H9 (cell line): ENCODE measurements around the gene PRSS1. TPM values are rescaled to one million over a fixed set of nuclear protein-coding genes. Genes with fewer than 3 reads are reported as not detected.
"Not testable (repeated sequence)": the region's sequence is repeated elsewhere in the genome, so short reads cannot be mapped to it uniquely, and the experiment has no call there.

Experiments
- DNase-seq: peaks from one replicate; pipeline ENCODE4 v3.0.0-alpha.2; 2017
- H2AFZ ChIP-seq: one replicate; pipeline ENCODE4 v1.6.1; 2013; ENCODE audit warnings: mild to moderate bottlenecking, low read length, control low read depth, moderate library complexity
- H2AK5ac ChIP-seq: 2 replicates; pipeline ENCODE4 v1.6.1; 2013; ENCODE audit warnings: low read length, control low read depth, mixed read lengths; ENCODE audit not compliant: insufficient read length
- H2BK120ac ChIP-seq: one replicate; pipeline ENCODE4 v1.6.1; 2013; ENCODE audit warnings: low read depth, mild to moderate bottlenecking, low read length, control low read depth, inconsistent platforms; ENCODE audit not compliant: poor library complexity, severe bottlenecking
- H2BK12ac ChIP-seq: 2 replicates; pipeline ENCODE4 v1.6.1; 2013; ENCODE audit warnings: low read length, control low read depth, mixed read lengths, low read depth; ENCODE audit not compliant: insufficient read length
- H2BK15ac ChIP-seq: 2 replicates; pipeline ENCODE4 v1.6.1; 2013; ENCODE audit warnings: low read depth, low read length, control low read depth
- H2BK20ac ChIP-seq: one replicate; pipeline ENCODE4 v1.6.1; 2013; ENCODE audit warnings: low read depth, mild to moderate bottlenecking, low read length, control low read depth, inconsistent platforms; ENCODE audit not compliant: poor library complexity, severe bottlenecking
- H2BK5ac ChIP-seq: 2 replicates; pipeline ENCODE4 v1.6.1; 2013; ENCODE audit warnings: low read length, control low read depth, mixed read lengths; ENCODE audit not compliant: insufficient read length
- H3K14ac ChIP-seq: 2 replicates; pipeline ENCODE4 v1.6.1; 2013; ENCODE audit warnings: low read length, control low read depth; ENCODE audit not compliant: insufficient read depth
- H3K18ac ChIP-seq: 2 replicates; pipeline ENCODE4 v1.6.1; 2013; ENCODE audit warnings: low read depth, mild to moderate bottlenecking, mixed read lengths, low read length, control low read depth; ENCODE audit not compliant: insufficient read length
- H3K23ac ChIP-seq: 2 replicates; pipeline ENCODE4 v1.6.1; 2013; ENCODE audit warnings: low read length, control low read depth, mixed read lengths, low read depth; ENCODE audit not compliant: insufficient read length
- H3K23me2 ChIP-seq: 2 replicates; pipeline ENCODE4 v1.6.1; 2013; ENCODE audit warnings: low read depth, mild to moderate bottlenecking, mixed read lengths, low read length, control low read depth; ENCODE audit not compliant: insufficient read length, poor library complexity, severe bottlenecking
- H3K27ac ChIP-seq: 2 replicates; pipeline ENCODE4 v1.5.1; 2013; ENCODE audit warnings: low read length, control low read depth, mixed read lengths, low read depth; ENCODE audit not compliant: insufficient read length
- H3K27me3 ChIP-seq: 2 replicates; pipeline ENCODE4 v1.6.1; 2013; ENCODE audit warnings: low read length, control low read depth, inconsistent platforms; ENCODE audit not compliant: insufficient read depth
- H3K4ac ChIP-seq: 2 replicates; pipeline ENCODE4 v1.6.1; 2013; ENCODE audit warnings: low read depth, mild to moderate bottlenecking, control low read depth, inconsistent platforms, low read length, moderate library complexity
- H3K4me1 ChIP-seq: 2 replicates; pipeline ENCODE4 v1.6.1; 2013; ENCODE audit warnings: low read length, control low read depth, inconsistent platforms; ENCODE audit not compliant: insufficient read depth
- H3K4me2 ChIP-seq: 2 replicates; pipeline ENCODE4 v1.6.1; 2013; ENCODE audit warnings: low read length, control low read depth, mixed read lengths; ENCODE audit not compliant: insufficient read length, insufficient read depth
- H3K56ac ChIP-seq: 2 replicates; pipeline ENCODE4 v1.6.1; 2013; ENCODE audit warnings: low read depth, mild to moderate bottlenecking, mixed read lengths, low read length, control low read depth; ENCODE audit not compliant: insufficient read length
- H3K79me1 ChIP-seq: 2 replicates; pipeline ENCODE4 v1.6.1; 2013; ENCODE audit warnings: low read depth, mild to moderate bottlenecking, moderate library complexity, low read length, control low read depth, inconsistent platforms; ENCODE audit not compliant: insufficient read depth, poor library complexity, severe bottlenecking
- H3K79me2 ChIP-seq: 2 replicates; pipeline ENCODE4 v1.6.1; 2013; ENCODE audit warnings: low read length, control low read depth, inconsistent platforms; ENCODE audit not compliant: insufficient read depth
- H3K9ac ChIP-seq: 2 replicates; pipeline ENCODE4 v1.6.1; 2013; ENCODE audit warnings: low read length, control low read depth, mixed read lengths; ENCODE audit not compliant: insufficient read length; ENCODE audit errors: extremely low read depth
- H3K9me3 ChIP-seq: one replicate; pipeline ENCODE4 v1.6.1; 2013; ENCODE audit warnings: low read depth, low read length, inconsistent platforms; ENCODE audit not compliant: control insufficient read depth
- H3T11ph ChIP-seq: one replicate; pipeline ENCODE4 v1.6.1; 2013; ENCODE audit warnings: mild to moderate bottlenecking, low read length, control low read depth, inconsistent platforms
- H4K20me1 ChIP-seq: one replicate; pipeline ENCODE4 v1.6.1; 2013; ENCODE audit not compliant: control insufficient read depth, insufficient read length, insufficient read depth
- H4K5ac ChIP-seq: 2 replicates; pipeline ENCODE4 v1.6.1; 2013; ENCODE audit warnings: low read depth, mild to moderate bottlenecking, mixed read lengths, low read length, control low read depth; ENCODE audit not compliant: insufficient read length
- H4K8ac ChIP-seq: replicated peaks from 2 replicates; pipeline ENCODE4 v1.6.1; 2013; ENCODE audit warnings: low read length, control low read depth, mixed read lengths, low read depth; ENCODE audit not compliant: insufficient read length
- H4K91ac ChIP-seq: 2 replicates; pipeline ENCODE4 v1.6.1; 2013; ENCODE audit warnings: low read depth, mild to moderate bottlenecking, moderate library complexity, mixed read lengths, low read length, control low read depth; ENCODE audit not compliant: insufficient read length
- H3K27ac Mint-ChIP-seq, 3 experiments: 2 replicates in 2 of 3; 3 replicates in 1 of 3; pipeline ENCODE4 v1.8.0; 2020 to 2021; ENCODE audit warnings: mixed read lengths in 3 of 3, mild to moderate bottlenecking in 1 of 3, moderate library complexity in 1 of 3
- H3K27me3 Mint-ChIP-seq: 2 replicates; pipeline ENCODE4 v1.8.0; 2021; ENCODE audit warnings: low read depth, mild to moderate bottlenecking, moderate library complexity, mixed read lengths
- H3K36me3 Mint-ChIP-seq, 3 experiments: 2 replicates in 2 of 3; 3 replicates in 1 of 3; pipeline ENCODE4 v1.8.0; 2020 to 2021; ENCODE audit warnings: low read depth in 3 of 3, mixed read lengths in 3 of 3; ENCODE audit not compliant: insufficient read depth in 1 of 3
- H3K4me1 Mint-ChIP-seq, 2 experiments: 2 replicates each; pipeline ENCODE4 v1.8.0; 2020; ENCODE audit warnings: mixed read lengths in 2 of 2
- H3K4me3 Mint-ChIP-seq, 2 experiments: 2 replicates in 1 of 2; 3 replicates in 1 of 2; pipeline ENCODE4 v1.8.0; 2020 to 2021; ENCODE audit warnings: mild to moderate bottlenecking in 2 of 2, mixed read lengths in 2 of 2, moderate library complexity in 1 of 2
- H3K9me3 Mint-ChIP-seq, 2 experiments: 2 replicates in 1 of 2; 3 replicates in 1 of 2; pipeline ENCODE4 v1.8.0; 2020; ENCODE audit warnings: mild to moderate bottlenecking in 2 of 2, mixed read lengths in 2 of 2, moderate library complexity in 1 of 2
- CTCF ChIP-seq: fragments of 200-600 bp; sonication (generic); conservative IDR thresholded peaks from 3 replicates; pipeline ENCODE4 v1.8.0; 2021; ENCODE audit warnings: antibody characterized with exemption, mild to moderate bottlenecking
- WGBS: extraction: QIAGEN DNeasy Blood & Tissue Kit; methylation state at CpG from one replicate; pipeline ENCODE4 v1.1.7; 2013; ENCODE audit warnings: missing lambda C conversion rate, low lambda C conversion rate, mixed read lengths; ENCODE audit not compliant: insufficient read length; ENCODE audit errors: extremely low coverage; 5-methylcytosine and 5-hydroxymethylcytosine counted together
- total RNA-seq: library from RNA; stranded (reverse); gene quantifications from 2 replicates; pipeline ENCODE4 v1.2.1, GENCODE V29; 2021

The PRSS1 gene
- total RNA-seq, 1 experiment from 2014 or later: not detected

- Histone ChIP-seq H3K27me3 (no peaks in the 10 kb centered on the region), H4K91ac (no peak overlapping the region), H3K4ac (no peak overlapping the region), H4K5ac (no peak overlapping the region), H3K79me2 (no peaks in the 10 kb centered on the region), H2BK20ac (no peak overlapping the region), H3K9me3 (no peaks in the 10 kb centered on the region), H3K18ac (no peak overlapping the region), H2BK5ac (no peak overlapping the region), H4K8ac (no peak overlapping the region), H2AFZ (no peak overlapping the region), H3T11ph (no peak overlapping the region), H3K4me2 (no peak overlapping the region), H3K27ac (no peak overlapping the region), H3K4me1 (no peaks in the 10 kb centered on the region; the same call in 1 of the 2 replicates), H2BK12ac (no peak overlapping the region), H3K79me1 (no peaks in the 10 kb centered on the region), H2BK120ac (no peak overlapping the region), H3K56ac (no peak overlapping the region), H4K20me1 (no peaks in the 10 kb centered on the region), H2BK15ac (no peak overlapping the region), H2AK5ac (no peak overlapping the region), H3K23ac (no peak overlapping the region), H3K23me2 (no peaks in the 10 kb centered on the region), H3K14ac (no peak overlapping the region), H3K9ac (no peak overlapping the region)
- no peak overlapping the region for H3K27ac Mint-ChIP-seq
- no peak overlapping the region for H3K4me3 Mint-ChIP-seq
- H3K27me3 Mint-ChIP-seq: peaks cover 3% of the 10 kb centered on the region
- H3K4me1 Mint-ChIP-seq: peaks cover 0 to 6% of the 10 kb centered on the region in 2 experiments; a peak in 1 of 4 replicates
- no peaks in the 10 kb centered on the region for H3K36me3 Mint-ChIP-seq
- WGBS: no CpG with 5 or more reads among the region's 3 CpGs
- TF ChIP-seq CTCF: no peak
- no peaks in the 10 kb centered on the region; a peak in 1 of 5 replicates for H3K9me3 Mint-ChIP-seq
- DNase-seq: no peak
Observed at GRCh38 chr7:142746264-142746663, 3.0 kb upstream of the PRSS1 start.

GRCh38 chr7:142748410-142748809 is 862 bp upstream of the PRSS1 start:
- H3K4me1 Mint-ChIP-seq, H2BK12ac ChIP-seq, H3K36me3 Mint-ChIP-seq, H3K9ac ChIP-seq, H4K91ac ChIP-seq, H3K27ac ChIP-seq, H2AK5ac ChIP-seq, H3K14ac ChIP-seq, H3K27me3 ChIP-seq, H3K79me2 ChIP-seq, H4K8ac ChIP-seq, H4K5ac ChIP-seq, H3K23me2 ChIP-seq, H2BK20ac ChIP-seq, H2BK120ac ChIP-seq, H3K4me1 ChIP-seq, H3K27me3 Mint-ChIP-seq, H2AFZ ChIP-seq, H3T11ph ChIP-seq, H3K79me1 ChIP-seq, H3K4me3 Mint-ChIP-seq, H2BK5ac ChIP-seq, H3K4me2 ChIP-seq, H3K9me3 ChIP-seq, H3K18ac ChIP-seq, H4K20me1 ChIP-seq, H3K23ac ChIP-seq, DNase-seq, H3K27ac Mint-ChIP-seq, H3K4ac ChIP-seq, H2BK15ac ChIP-seq, H3K9me3 Mint-ChIP-seq, H3K56ac ChIP-seq: not testable (repeated sequence)
- WGBS: no CpG with 5 or more reads among the region's 2 CpGs
